ENCODE results near the gene TYW1.
"Not testable (repeated sequence)": the region's sequence is repeated elsewhere in the genome, so short reads cannot be mapped to it uniquely, and the experiment has no call there.

DNA sequence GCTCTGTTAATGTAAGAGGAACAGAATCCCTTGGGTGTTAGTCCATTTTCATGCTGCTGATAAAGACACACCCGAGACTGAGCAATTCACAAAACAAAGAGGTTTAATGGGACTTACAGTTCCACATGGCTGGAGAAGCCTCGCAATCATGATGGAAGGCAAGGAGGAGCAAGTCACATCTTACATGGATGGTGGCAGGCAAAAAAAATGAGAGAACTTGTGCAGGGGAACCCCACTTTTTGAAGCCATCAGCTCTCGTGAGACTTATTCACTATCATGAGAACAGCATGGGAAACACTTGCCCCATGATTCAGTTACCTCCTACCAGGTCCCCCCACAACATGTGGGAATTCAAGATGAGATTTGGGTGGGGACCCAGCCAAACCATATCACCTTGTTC lies 143.2 kb downstream of the TYW1 start:
- TF ChIP-seq, protein P1, sequence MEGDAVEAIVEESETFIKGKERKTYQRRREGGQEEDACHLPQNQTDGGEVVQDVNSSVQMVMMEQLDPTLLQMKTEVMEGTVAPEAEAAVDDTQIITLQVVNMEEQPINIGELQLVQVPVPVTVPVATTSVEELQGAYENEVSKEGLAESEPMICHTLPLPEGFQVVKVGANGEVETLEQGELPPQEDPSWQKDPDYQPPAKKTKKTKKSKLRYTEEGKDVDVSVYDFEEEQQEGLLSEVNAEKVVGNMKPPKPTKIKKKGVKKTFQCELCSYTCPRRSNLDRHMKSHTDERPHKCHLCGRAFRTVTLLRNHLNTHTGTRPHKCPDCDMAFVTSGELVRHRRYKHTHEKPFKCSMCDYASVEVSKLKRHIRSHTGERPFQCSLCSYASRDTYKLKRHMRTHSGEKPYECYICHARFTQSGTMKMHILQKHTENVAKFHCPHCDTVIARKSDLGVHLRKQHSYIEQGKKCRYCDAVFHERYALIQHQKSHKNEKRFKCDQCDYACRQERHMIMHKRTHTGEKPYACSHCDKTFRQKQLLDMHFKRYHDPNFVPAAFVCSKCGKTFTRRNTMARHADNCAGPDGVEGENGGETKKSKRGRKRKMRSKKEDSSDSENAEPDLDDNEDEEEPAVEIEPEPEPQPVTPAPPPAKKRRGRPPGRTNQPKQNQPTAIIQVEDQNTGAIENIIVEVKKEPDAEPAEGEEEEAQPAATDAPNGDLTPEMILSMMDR (IDR thresholded peaks at IDR 0.05), result not testable (repeated sequence)
- not testable (repeated sequence) for TF ChIP-seq POLR2A (IDR thresholded peaks at IDR 0.05)

Measured in adrenal gland (tissue), 5 donors.